AG20443 (cell line): ENCODE results near the gene ITGA1.

ENCODE experiments used
- DNase-seq: peaks from one replicate; pipeline ENCODE4 v3.0.0; 2012; ENCODE audit warnings: low spot score, mixed read lengths

The ITGA1 gene

GRCh38 chr5:52998552-52999313, 211.0 kb downstream of the ITGA1 start:
- no peak for DNase-seq

GRCh38 chr5:52999344-52999949, 211.7 kb downstream of the ITGA1 start:
- DNase-seq = peak; percentile 56

DNA sequence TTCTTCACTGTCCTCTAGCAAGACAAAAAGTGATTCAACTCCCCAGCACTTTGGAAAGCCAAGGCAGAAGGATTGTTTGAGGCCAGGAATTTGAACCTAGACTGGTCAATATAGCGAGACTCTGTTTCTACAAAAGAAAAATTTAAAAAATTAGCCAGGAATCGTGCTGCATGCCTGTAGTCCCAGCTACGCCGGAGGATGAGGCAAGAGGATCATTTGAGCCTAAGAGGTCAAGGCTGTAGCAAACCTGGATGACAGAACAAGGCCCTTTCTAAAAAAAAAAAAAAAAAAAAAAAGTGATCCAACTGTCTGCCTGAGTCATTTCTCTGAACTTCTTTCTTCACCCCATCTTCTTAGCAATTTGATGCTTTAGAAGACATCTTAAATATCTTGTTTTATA, 213.8 kb downstream of the ITGA1 start:
- DNase-seq = no peak

DNA sequence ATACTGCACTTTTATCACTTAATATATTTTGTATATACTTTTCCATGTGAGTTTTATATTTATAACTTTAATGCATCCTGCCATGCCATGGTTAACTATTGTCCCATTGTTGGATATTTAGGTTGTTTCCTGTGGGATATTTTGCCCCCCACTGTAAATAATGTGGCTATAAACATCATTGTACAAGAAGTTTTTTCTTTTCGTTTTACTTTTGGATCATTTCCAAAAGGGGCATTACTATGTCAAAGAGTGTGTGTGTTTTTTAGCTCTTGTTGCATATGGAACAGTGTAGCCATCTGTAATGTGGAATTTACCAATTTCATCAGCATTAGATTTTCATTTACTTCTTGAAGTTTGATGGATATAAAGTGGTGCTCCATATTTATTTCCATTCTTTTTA, 214.8 kb downstream of the ITGA1 start:
- no peak for DNase-seq

- no peak for DNase-seq
Observed at GRCh38 chr5:53003144-53003543, 215.4 kb downstream of the ITGA1 start.

GRCh38 chr5:53006911-53007890, 219.5 kb downstream of the ITGA1 start:
- peak; percentile 27 for DNase-seq

- DNase-seq = peak; percentile 25
Observed at GRCh38 chr5:53008751-53009150, 221.0 kb downstream of the ITGA1 start.
